Activated CD4-positive, CD25-positive, alpha-beta regulatory T cell treated with anti-CD3 and anti-CD28 coated beads, Interleukin-2, amount 50 U/mL, for 24 hours (primary cell): Measurements from ENCODE around the gene OR4N2.
"Not testable (repeated sequence)": the region's sequence is repeated elsewhere in the genome, so short reads cannot be mapped to it uniquely, and the experiment has no call there.

ENCODE experiments used
- ATAC-seq, 2 donors: fragments of 150-1000 bp; cut with Tn5 transposase; one replicate each; pipeline ENCODE4 v1.10.0; 2021; ENCODE audit warnings: mild to moderate bottlenecking in 1 of 2, moderate library complexity in 1 of 2

Gene OR4N2

GRCh38 chr14:19838433-19838832 is 34.9 kb downstream of the OR4N2 start:
- ATAC-seq: no peak

DNA sequence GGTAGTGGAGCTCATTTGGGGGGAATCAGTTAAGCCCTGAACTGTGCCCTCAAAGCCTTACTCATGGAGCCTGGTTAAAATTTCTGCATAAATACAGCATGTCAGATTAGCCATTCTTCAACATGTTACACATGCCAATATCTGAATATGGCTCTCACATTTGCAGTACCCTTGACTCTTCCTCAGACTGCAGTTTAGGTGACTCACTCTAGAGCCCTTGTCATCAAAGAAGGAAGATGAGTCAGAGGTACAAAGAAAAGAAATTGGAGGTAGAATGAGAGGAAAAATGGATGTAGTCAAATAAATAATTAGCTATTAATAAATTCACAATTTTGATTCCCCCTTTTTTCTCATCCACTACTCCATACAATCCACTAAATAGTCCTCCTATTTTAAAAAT is 47.8 kb downstream of the OR4N2 start:
- ATAC-seq: no peak

- ATAC-seq: not testable (repeated sequence)
Observed at GRCh38 chr14:19866061-19866669, 62.6 kb downstream of the OR4N2 start.

GRCh38 chr14:19873178-19873577 is 69.6 kb downstream of the OR4N2 start:
- ATAC-seq: no peak

GRCh38 chr14:19874842-19875241 is 71.3 kb downstream of the OR4N2 start, which contains the start of gene OR4K2:
TSS of gene OR4K2 (plus strand) at chr14:19875142. CDS start at chr14:19876268, 1,126 bp downstream.
- ATAC-seq: no peak

- no peak for ATAC-seq
Observed at GRCh38 chr14:19878029-19878642, 74.6 kb downstream of the OR4N2 start.
